ENCODE data around the gene SLC25A46. TPM values are rescaled to one million over a fixed set of nuclear protein-coding genes. Genes with fewer than 3 reads are reported as not detected.

SLC25A46 gene
- total and polyA plus RNA-seq, 9 of the 15 experiments (the other 6 are each of a cell fraction or from before 2014, with no cell fraction given) = 7.8 to 47.3 (median 31.8) TPM

- Histone ChIP-seq H4K20me1 (replicated peaks; ENCODE audit: control insufficient read depth, insufficient read depth, low read length) (no peaks in the 10 kb centered on the region), H3K9me3 (replicated peaks; ENCODE audit: control insufficient read depth, insufficient read depth, low read depth, low read length) (no peaks in the 10 kb centered on the region), H2AFZ (ENCODE audit: low read depth, low read length) (no peak overlapping the region), H3K79me2 (ENCODE audit: control insufficient read depth, insufficient read depth, low read length) (no peaks in the 10 kb centered on the region), H3K36me3 (ENCODE audit: control insufficient read depth, insufficient read depth, low read length) (peaks cover 54% of the 10 kb centered on the region), H3K27ac (ENCODE audit: extremely low read depth, low read depth, low read length) (no peak overlapping the region), H3K9ac (ENCODE audit: insufficient read depth in 1 of 2, low read depth in 2 of 2, low read length in 2 of 2) (no peak overlapping the region), H3K27me3 (ENCODE audit: control insufficient read depth in 2 of 2, insufficient read depth in 2 of 2, low read length in 2 of 2) (no peaks in the 10 kb centered on the region), H3K9me1 (ENCODE audit: control insufficient read depth, insufficient read depth, low read length) (no peaks in the 10 kb centered on the region), H3K4me1 (replicated peaks in 1 of 2; ENCODE audit: control insufficient read depth in 2 of 2, insufficient read depth in 2 of 2, low read length in 2 of 2) (no peaks in the 10 kb centered on the region), H3K4me3 (no peak overlapping the region), H3K4me2 (ENCODE audit: insufficient read depth, low read length) (no peak overlapping the region)
- FAIRE-seq = peak; percentile 81
- ChIA-PET CTCF (ENCODE audit: low intra/inter-chr PET ratio) (interaction anchor here (0.7 to 1.2 kb wide), 2 partner anchors 105 to 306 kb away, joined by 3 to 6 read pairs; no protein-coding TSS in a partner anchor), POLR2A (no interaction called here)
- 37% methylated on average over 4 of the region's 4 CpGs for WGBS (ENCODE audit: insufficient coverage, low coverage, missing lambda C conversion rate)
- in situ Hi-C loops (cut with MboI) (loop anchor here (25.0 kb wide), 2 partner anchors 505 to 755 kb away; partner anchors contain the start of gene STARD4), intact Hi-C loops (cut with micrococcal nuclease) (loop anchor here (2.0 to 10.0 kb wide), 3 partner anchors 338 to 522 kb away; partner anchors contain the start of gene WDR36)
- BruUV-seq (replicated peaks) = no TSS peak
- no peak for TF ChIP-seq HNRNPH1 (optimal IDR thresholded peaks at IDR 0.05; ENCODE audit: low read depth, low read length)
- peak; percentile 13 to 67 (median 44); a peak in 4 of 6 replicates for TF ChIP-seq CTCF (IDR thresholded peaks at IDR 0.05 in 2 of 3, conservative IDR thresholded peaks at IDR 0.05 in 1 of 3; ENCODE audit: insufficient read depth in 2 of 3, low read depth in 1 of 3, low read length in 3 of 3)
- TF ChIP-seq, protein P1, sequence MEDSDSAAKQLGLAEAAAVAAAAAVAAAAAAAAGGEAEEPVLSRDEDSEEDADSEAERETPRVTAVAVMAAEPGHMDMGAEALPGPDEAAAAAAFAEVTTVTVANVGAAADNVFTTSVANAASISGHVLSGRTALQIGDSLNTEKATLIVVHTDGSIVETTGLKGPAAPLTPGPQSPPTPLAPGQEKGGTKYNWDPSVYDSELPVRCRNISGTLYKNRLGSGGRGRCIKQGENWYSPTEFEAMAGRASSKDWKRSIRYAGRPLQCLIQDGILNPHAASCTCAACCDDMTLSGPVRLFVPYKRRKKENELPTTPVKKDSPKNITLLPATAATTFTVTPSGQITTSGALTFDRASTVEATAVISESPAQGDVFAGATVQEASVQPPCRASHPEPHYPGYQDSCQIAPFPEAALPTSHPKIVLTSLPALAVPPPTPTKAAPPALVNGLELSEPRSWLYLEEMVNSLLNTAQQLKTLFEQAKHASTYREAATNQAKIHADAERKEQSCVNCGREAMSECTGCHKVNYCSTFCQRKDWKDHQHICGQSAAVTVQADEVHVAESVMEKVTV (CRISPR knock-in tag; IDR thresholded peaks at IDR 0.05) = 0 out of 2 replicates have a peak, but pooled peaks have one; percentile 11
- TF ChIP-seq COPS2 (conservative IDR thresholded peaks at IDR 0.05) = no peak
- TF ChIP-seq CEBPG (CRISPR knock-in tag; IDR thresholded peaks at IDR 0.05) = peak; percentile 73
- TF ChIP-seq CEBPG (tag; conservative IDR thresholded peaks at IDR 0.05 in 1 of 2, IDR thresholded peaks at IDR 0.05 in 1 of 2) = peak in 1 of 2 experiments; percentile 57; a peak in 2 of 4 replicates
- peak; percentile 38; the same call in 1 of the 2 replicates for TF ChIP-seq SMC3 (conservative IDR thresholded peaks at IDR 0.05; ENCODE audit: insufficient read depth, low read depth, low read length)
- TF ChIP-seq RAD21 (CRISPR knock-in tag; conservative IDR thresholded peaks at IDR 0.05 in 1 of 2, IDR thresholded peaks at IDR 0.05 in 1 of 2) = peak; percentile 62 to 72
- no peak for TF ChIP-seq OTX1 (CRISPR knock-in tag; IDR thresholded peaks at IDR 0.05)
- peak; percentile 21 to 58 (median 32) for DNase-seq (ENCODE audit: extremely low read depth in 1 of 4, low spot score in 3 of 4)
- ATAC-seq = peak; percentile 85
Observed at GRCh38 chr5:110757118-110757729, 18.4 kb downstream of the SLC25A46 start.

Measured in K562 (cell line).